ENCODE data around the gene NEDD9.

NEDD9 gene

DNA sequence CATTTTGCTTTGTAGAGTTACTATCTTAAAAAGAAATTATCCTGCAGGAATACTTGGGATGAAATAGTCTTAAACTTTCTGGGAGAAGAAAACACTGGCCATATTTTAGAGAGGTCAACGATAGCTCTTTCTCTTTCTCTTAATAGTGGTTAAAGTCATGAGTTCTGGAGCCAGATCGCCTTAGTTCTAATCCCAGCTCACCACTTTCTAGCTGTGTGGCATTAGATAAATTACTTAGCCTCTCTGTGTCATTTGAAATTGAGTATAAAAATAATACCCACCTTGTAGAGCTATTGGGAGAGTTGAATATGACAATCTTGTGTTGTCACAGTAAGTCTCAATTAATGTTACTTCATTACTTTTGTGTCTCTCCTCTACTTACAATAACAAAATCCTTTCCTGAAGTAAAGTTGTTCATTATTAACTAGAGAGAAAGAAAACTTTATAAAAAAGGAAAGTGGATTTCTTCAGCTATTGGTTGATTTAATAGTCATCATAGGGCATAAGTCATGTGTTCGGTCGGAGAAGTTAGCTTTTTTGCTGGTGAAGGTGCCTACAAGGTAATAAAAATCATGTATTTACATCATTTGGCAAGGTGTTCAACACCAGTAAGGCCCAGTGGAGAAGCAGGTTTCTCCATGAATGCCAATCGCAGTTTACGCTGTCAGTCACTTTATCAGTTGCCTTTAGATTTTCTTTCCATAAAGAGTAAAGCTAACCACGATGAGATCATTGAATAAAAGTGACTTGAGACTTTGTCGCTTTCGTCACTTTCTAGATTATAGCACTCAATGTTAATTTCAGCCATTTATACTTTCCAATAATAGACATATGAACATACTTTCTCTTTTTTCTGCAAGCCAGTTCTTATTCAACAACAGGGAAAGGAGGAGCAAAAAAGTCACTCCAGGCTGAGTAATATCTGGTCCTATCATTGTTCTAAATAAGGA lies 2.0 kb downstream of the NEDD9 start:
- Mint-ChIP-seq H3K4me1 (peaks cover 54% of the 10 kb centered on the region), H3K4me3 (peak overlapping the region; percentile 54 to 86), H3K27ac (no peak overlapping the region), H3K27me3 (no peaks in the 10 kb centered on the region), H3K9me3 (peaks cover 0 to 6% of the 10 kb centered on the region in 2 donors)
- DNase-seq = no peak
- no peak for ATAC-seq

DNA sequence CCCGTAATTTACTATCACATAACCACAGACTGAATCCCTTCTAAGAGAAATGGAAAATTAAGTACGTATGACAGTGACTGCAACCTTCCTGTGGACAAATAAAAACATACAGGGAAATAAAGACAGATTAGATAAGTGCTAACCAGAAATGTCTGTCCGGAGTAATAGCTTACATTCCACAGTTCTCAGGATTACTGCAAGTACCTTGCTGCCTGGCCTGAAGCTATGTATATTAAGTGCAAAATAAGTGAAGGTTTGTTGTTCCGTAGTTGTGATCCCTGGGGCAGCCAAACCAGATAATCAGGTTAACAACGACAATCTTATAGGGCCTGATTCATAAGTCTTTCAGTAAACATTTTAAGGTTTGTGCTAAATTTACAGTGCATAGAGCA lies 2.8 kb downstream of the NEDD9 start:
- no peak overlapping the region for H3K27ac Mint-ChIP-seq
- H3K9me3 Mint-ChIP-seq = peaks cover 0 to 6% of the 10 kb centered on the region in 2 donors
- peaks cover 60% of the 10 kb centered on the region for H3K4me1 Mint-ChIP-seq
- DNase-seq (no peak), ATAC-seq (no peak)
- no peaks in the 10 kb centered on the region for H3K27me3 Mint-ChIP-seq
- H3K4me3 Mint-ChIP-seq = no peak overlapping the region

DNA sequence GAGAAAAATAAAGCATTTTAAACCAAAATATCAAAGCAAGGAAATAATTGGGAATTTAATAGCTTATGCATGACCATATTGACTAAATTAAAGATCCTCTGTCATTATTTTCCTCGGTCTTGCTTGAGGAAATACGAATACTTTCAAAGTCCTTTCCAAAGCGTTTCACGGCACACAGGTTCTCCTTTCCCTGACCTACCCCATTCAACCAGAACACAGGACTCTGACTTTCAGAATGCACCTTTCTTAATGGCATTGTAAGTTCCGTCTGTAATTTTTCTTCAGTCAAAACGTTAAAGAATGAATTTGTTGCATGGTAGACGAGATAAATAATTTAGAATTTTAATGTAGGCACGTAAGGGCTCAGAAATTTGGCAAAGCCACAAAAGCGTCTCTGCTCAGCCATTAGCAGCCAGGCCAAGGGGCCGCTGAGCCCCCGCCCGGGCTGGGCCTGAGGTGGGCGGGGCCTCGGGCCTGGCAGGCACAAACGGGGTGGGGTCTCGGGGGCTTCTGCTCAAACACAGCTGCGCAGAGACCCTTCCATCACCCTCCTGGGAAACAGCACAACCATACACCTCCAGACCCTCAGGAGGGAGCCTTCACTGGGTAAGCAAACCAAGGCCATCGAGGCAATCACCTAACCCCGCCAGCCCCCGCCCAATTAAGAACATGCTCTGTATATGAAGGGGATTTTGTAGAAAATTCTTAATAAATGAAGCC lies 3.4 kb downstream of the NEDD9 start:
- Mint-ChIP-seq H3K4me1 (peaks cover 62% of the 10 kb centered on the region), H3K27ac (no peak overlapping the region), H3K27me3 (no peaks in the 10 kb centered on the region), H3K9me3 (peaks cover 0 to 6% of the 10 kb centered on the region in 2 donors), H3K4me3 (no peak overlapping the region)
- DNase-seq (no peak), ATAC-seq (no peak)

DNA sequence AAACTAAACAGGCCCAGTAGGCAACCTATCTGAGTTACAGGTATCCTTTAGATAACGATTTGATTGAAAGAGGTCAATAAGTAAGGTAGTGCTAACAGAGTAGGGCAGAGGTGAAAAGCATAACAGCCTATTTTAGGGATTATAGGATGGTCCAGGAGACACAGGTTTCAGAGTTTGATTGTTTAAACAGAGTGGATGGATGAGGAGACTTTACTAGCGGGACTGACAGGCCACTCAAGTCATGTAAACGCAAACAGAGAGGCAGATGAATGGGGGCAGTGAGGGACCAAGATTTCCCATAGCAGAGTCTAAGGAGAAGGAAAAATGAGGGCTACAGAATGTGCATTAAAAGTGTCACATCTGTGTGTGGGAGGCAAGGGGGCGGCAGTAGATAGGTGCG lies 4.8 kb downstream of the NEDD9 start:
- DNase-seq = no peak
- no peak for ATAC-seq
- H3K4me1 Mint-ChIP-seq = peaks cover 64% of the 10 kb centered on the region
- H3K9me3 Mint-ChIP-seq = peaks cover 0 to 6% of the 10 kb centered on the region in 2 donors
- H3K4me3 Mint-ChIP-seq = no peak overlapping the region
- no peaks in the 10 kb centered on the region for H3K27me3 Mint-ChIP-seq
- no peak overlapping the region for H3K27ac Mint-ChIP-seq

DNA sequence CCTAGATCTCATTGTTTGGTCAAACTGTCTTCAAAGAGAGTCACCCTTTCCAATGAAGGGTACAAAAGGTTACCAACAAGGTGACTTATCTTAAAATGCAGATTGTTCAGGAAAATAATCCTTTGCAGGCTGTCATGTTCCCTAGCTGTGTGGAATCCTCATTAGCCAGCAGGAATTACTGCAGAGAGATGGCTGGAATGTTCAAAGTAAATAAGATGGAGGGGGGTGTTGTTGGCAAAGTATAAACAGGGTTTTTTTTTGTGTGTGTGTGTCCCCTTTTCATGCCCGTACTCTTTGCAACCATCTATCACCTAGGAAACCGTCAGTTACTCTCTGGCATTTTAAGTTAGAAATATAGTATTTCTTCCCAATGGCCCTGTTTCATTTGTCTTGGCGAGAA lies 6.5 kb downstream of the NEDD9 start:
- ATAC-seq (no peak), DNase-seq (no peak)
- Mint-ChIP-seq H3K9me3 (peaks cover 0 to 6% of the 10 kb centered on the region in 2 donors), H3K27ac (peak overlapping the region in 1 of 2 donors; percentile 76), H3K4me1 (peaks cover 64% of the 10 kb centered on the region), H3K4me3 (peak overlapping the region in 1 of 2 donors; percentile 45), H3K27me3 (no peaks in the 10 kb centered on the region)

DNA sequence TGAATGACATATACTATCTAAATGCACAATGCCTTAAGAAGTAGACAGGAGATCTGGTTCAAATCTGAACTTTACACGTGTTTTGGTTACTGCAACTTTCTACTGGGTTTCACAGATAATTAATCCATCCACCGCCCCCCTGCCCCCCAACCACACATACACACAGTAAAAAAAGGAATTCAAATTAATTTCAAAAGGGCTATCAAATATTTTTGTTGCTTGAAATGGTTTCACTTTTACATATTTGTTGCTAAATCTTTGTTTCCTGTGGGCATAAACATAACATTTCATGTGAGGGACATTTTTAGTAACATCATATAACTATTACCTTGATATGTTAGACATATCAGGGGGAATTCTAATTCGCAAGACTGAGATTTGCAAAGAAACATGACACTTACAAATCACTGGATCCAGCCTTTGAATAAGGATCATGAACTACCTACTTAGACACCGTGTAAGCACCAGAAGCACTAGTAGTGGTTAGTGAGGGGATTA lies 7.5 kb downstream of the NEDD9 start:
- ATAC-seq = no peak
- Mint-ChIP-seq H3K4me3 (peak overlapping the region; percentile 55 to 60), H3K9me3 (peaks cover 0 to 6% of the 10 kb centered on the region in 2 donors), H3K27ac (peak overlapping the region in 1 of 2 donors; percentile 42), H3K27me3 (no peaks in the 10 kb centered on the region), H3K4me1 (peaks cover 54% of the 10 kb centered on the region)
- DNase-seq = no peak

DNA sequence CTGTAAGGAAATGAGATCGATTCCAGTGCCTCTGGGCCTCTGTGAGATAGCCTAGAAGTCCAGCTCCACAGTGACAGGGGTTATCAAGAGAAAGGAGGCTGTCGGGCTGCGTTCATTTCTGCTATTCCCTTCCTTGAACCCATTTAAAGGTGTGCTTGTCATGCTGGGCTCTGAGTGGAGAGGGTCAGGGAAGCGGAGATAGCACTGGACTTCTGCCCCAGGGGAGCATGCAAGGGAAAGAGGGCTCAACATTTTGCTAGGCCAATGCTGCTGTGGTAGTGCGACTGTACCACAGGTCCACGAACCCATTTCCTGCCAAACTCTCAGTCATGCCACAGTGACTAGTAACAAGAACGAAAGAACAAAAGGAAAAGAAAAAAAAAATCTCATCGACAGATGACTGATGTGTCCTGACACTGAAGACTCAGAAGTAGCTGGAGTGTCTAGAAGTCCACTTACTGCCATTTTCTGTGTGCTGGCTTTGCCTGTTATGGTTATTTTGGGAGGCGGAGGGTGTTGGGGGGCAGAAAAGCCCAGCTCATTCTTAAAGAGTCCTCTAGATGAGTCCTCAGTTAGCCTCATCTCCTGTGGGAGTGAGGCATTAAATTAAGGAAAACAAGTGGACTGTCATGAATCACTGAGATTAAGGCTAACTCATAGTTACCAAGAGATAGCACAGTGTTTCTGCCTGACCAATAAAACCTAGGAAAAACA lies 8.1 kb downstream of the NEDD9 start:
- Mint-ChIP-seq H3K9me3 (peaks cover 0 to 6% of the 10 kb centered on the region in 2 donors), H3K4me3 (peak overlapping the region; percentile 55 to 60), H3K4me1 (peaks cover 52% of the 10 kb centered on the region), H3K27me3 (no peaks in the 10 kb centered on the region), H3K27ac (peak overlapping the region; percentile 42 to 85)
- DNase-seq (peak; percentile 54 to 65), ATAC-seq (peak; percentile 98)

DNA sequence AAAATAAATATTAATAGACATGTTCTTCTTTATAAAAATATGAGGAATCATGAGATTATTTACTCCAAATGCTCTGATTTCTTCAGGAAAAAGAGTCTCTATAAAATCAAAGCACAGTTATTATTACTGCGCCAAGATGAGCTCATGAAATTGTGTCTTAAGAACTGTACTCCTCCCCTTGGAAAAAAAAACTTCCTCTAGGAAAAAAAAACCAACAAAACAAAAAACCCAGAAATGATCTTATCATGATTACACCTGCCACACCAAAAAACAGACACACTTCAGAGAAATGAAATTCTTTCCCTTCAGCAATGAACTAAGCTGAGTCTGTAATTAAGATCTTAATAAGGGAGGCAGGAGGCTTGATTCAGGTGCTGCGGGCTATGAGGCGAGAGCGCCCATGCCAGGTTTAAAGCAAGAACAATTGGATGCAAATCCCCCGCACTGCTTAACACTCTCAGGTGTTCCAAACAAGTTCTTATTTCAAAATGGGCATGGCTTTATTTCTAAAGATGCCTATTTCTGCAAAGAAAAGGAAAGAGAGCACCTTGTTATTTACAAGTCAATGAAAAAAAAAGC lies 9.1 kb downstream of the NEDD9 start:
- Mint-ChIP-seq H3K4me1 (peaks cover 60% of the 10 kb centered on the region), H3K9me3 (peaks cover 0 to 6% of the 10 kb centered on the region in 2 donors), H3K27me3 (no peaks in the 10 kb centered on the region), H3K4me3 (peak overlapping the region; percentile 41 to 42), H3K27ac (no peak overlapping the region)
- DNase-seq (no peak), ATAC-seq (no peak)

DNA sequence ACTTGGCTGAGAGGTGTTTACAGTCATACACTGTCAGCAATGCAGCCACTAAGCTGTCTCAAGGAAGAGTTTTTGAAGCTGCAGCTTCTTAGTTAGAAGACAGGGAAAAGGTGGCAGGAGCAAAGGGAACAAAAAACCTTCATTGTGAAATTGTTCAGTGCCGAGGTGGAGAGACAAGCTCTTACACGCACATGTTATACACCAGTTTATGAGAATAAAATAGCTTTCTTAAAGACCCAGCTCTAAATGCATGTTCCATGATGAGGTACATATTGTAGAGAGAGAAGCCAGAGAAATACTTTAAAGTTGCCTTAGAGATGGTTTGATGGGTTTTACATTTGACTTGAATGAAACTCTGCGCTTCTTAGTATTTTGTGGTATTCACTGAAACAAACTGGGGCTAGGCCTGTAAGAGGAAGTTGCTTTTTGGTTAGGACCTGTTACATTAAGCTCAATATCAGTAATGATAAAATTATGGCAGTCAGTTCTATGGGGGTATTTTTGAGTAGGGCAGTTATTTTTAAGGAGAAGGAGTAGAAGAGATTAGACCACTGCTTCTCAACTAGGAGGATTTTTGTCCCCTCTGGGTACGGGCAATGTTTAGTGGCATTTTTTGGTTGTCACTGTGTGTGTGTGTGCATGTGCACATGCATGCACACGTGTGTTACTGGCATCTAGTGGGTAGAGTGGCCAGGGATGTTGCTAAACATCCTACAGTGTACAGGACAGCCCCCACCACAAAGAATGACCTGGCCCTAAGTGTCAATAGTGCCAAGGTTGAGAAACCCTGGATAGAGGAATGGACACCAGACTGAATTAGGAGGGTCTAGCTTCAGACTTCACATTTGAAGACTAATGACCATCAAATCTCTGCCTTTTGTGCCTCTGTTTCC lies 9.8 kb downstream of the NEDD9 start:
- Mint-ChIP-seq H3K27me3 (no peaks in the 10 kb centered on the region), H3K9me3 (peaks cover 0 to 6% of the 10 kb centered on the region in 2 donors), H3K4me3 (peak overlapping the region; percentile 17 to 18), H3K4me1 (peaks cover 64% of the 10 kb centered on the region), H3K27ac (peak overlapping the region in 1 of 2 donors; percentile 77)
- no peak for DNase-seq
- peak; percentile 51 for ATAC-seq

DNA sequence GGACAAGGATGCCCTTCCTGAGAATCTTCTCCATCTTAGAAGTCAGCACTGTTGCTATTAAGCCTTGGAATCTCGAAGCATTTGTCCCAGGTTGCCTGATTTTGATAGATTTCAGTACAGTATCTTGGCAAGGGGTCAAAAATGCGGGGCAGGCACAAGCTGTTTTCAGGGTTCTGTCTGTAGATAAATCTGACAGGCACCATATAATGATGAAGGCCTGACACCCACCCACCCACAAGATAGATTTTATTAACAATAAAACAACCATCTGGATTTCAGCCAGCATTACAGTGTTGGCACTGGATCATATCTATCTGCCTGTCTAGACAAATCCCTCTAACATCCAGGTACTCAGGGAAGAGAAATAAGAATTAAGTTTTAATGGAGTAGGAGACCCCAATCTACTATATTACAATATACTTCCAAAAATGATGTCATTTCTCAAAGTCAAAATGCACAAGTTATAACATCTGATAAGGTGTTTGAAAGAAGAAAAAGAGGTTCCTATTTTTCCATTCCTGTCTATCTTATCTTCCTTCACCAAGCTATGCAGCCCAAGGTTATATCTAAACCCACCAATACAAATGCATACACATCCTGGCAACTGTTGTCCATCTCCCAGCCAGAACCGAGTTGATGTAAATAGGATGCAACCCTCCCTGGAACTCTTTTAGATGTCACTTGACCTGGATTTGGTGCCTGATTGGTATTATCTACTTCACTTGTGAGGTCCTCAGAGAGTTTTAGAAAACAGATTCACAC lies 10.7 kb downstream of the NEDD9 start:
- no peak for DNase-seq
- no peak for ATAC-seq
- H3K4me1 Mint-ChIP-seq = peaks cover 70% of the 10 kb centered on the region
- H3K27me3 Mint-ChIP-seq = no peaks in the 10 kb centered on the region
- no peak overlapping the region for H3K4me3 Mint-ChIP-seq
- H3K9me3 Mint-ChIP-seq = peaks cover 0 to 6% of the 10 kb centered on the region in 2 donors
- no peak overlapping the region for H3K27ac Mint-ChIP-seq

DNA sequence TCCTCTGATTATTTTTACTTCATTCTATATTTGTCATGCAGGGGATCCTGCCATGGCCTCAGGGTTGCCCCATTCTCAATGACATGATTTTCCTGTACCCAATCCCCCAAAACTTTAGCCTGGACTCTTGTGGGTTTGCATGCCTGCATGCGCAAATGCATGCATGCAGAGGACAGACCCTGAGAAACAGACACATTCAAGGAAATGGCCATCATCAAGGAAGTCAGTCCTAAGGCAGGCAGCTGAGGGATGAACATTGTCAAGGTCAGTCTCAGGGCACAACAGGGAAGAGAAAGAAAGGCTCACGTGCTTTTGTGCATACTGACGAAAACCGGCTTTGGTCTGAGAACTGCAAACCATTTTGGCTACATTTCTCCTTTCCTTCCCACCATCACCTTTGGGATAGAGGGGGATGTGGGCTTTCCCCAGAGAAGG lies 13.1 kb downstream of the NEDD9 start:
- no peak for DNase-seq
- no peak overlapping the region for H3K27ac Mint-ChIP-seq
- H3K4me1 Mint-ChIP-seq = peaks cover 57% of the 10 kb centered on the region
- no peak overlapping the region for H3K4me3 Mint-ChIP-seq
- no peak for ATAC-seq
- no peaks in the 10 kb centered on the region for H3K27me3 Mint-ChIP-seq
- no peaks in the 10 kb centered on the region for H3K9me3 Mint-ChIP-seq

DNA sequence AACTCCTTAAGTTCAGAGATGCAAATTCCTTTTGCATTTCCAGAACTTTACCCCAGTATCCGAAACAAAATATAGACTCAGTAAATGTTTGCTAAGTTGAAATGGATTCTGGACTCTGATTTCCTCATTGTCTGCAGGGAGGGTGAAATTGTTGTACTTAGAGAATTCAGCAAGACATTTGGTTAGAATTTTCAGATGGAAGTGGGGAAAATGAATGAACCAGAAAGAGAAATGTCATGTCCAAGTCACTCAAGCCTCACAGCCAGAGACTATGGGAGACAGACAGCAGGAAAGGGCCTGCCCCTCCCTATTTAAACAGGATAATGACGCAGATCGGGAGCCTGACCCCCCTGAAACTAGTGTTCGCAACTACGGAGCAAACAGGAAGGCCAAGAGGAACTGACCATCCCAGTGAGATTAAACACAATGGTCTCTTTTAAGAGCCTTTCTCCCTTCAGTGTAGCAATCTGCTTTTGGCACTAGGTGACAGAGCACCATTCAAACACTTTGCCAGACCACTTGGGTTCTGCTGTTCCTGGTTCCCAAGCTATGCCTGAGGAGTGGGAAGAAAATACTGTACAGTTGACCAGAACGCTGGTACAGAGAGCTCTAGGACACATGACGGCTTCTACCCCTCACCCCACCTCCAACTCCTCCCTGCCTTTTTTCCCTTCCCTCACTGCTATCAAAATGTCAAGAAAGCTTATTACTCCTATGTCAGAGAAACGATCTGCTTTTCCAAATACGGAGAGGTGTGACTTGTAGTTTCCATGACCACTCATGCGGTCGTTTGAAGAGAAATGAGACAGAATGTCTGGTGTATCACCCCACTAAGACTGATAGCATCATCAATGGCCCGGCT lies 13.7 kb downstream of the NEDD9 start:
- peaks cover 51% of the 10 kb centered on the region for H3K4me1 Mint-ChIP-seq
- H3K9me3 Mint-ChIP-seq = no peaks in the 10 kb centered on the region
- no peak for DNase-seq
- H3K4me3 Mint-ChIP-seq = no peak overlapping the region
- H3K27ac Mint-ChIP-seq = peak overlapping the region in 1 of 2 donors; percentile 87
- no peak for ATAC-seq
- no peaks in the 10 kb centered on the region for H3K27me3 Mint-ChIP-seq

DNA sequence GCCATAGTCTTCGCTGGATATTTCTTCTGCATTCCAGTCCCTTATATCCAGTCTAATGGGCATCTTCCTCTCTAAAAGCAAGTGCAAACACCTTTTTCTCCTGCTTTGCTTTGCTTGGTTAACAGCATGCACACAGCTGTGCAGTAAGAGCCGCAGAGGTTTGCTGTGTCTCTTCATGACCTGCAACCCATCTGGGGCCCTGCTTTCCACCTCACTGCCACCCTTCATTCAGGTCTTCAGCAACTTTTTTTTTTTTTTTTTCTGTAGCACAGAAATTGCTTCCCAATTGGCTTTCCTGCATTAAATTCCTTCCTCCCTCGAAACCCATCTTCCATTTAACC lies 14.4 kb downstream of the NEDD9 start:
- peaks cover 51% of the 10 kb centered on the region for H3K4me1 Mint-ChIP-seq
- ATAC-seq (no peak), DNase-seq (no peak)
- H3K27ac Mint-ChIP-seq = peak overlapping the region in 1 of 2 donors; percentile 87
- no peak overlapping the region for H3K4me3 Mint-ChIP-seq
- no peaks in the 10 kb centered on the region for H3K9me3 Mint-ChIP-seq
- no peaks in the 10 kb centered on the region for H3K27me3 Mint-ChIP-seq
